H9 (cell line): ENCODE results near the gene DNAJC1. TPM values are rescaled to one million over a fixed set of nuclear protein-coding genes. Genes with fewer than 3 reads are reported as not detected.

ENCODE experiments used
- DNase-seq: peaks from one replicate; pipeline ENCODE4 v3.0.0-alpha.2; 2017
- H2AFZ ChIP-seq: one replicate; pipeline ENCODE4 v1.6.1; 2013; ENCODE audit warnings: mild to moderate bottlenecking, low read length, control low read depth, moderate library complexity
- H2AK5ac ChIP-seq: 2 replicates; pipeline ENCODE4 v1.6.1; 2013; ENCODE audit warnings: low read length, control low read depth, mixed read lengths; ENCODE audit not compliant: insufficient read length
- H2BK120ac ChIP-seq: one replicate; pipeline ENCODE4 v1.6.1; 2013; ENCODE audit warnings: low read depth, mild to moderate bottlenecking, low read length, control low read depth, inconsistent platforms; ENCODE audit not compliant: poor library complexity, severe bottlenecking
- H2BK12ac ChIP-seq: 2 replicates; pipeline ENCODE4 v1.6.1; 2013; ENCODE audit warnings: low read length, control low read depth, mixed read lengths, low read depth; ENCODE audit not compliant: insufficient read length
- H2BK15ac ChIP-seq: 2 replicates; pipeline ENCODE4 v1.6.1; 2013; ENCODE audit warnings: low read depth, low read length, control low read depth
- H2BK20ac ChIP-seq: one replicate; pipeline ENCODE4 v1.6.1; 2013; ENCODE audit warnings: low read depth, mild to moderate bottlenecking, low read length, control low read depth, inconsistent platforms; ENCODE audit not compliant: poor library complexity, severe bottlenecking
- H2BK5ac ChIP-seq: 2 replicates; pipeline ENCODE4 v1.6.1; 2013; ENCODE audit warnings: low read length, control low read depth, mixed read lengths; ENCODE audit not compliant: insufficient read length
- H3K14ac ChIP-seq: 2 replicates; pipeline ENCODE4 v1.6.1; 2013; ENCODE audit warnings: low read length, control low read depth; ENCODE audit not compliant: insufficient read depth
- H3K18ac ChIP-seq: 2 replicates; pipeline ENCODE4 v1.6.1; 2013; ENCODE audit warnings: low read depth, mild to moderate bottlenecking, mixed read lengths, low read length, control low read depth; ENCODE audit not compliant: insufficient read length
- H3K23ac ChIP-seq: 2 replicates; pipeline ENCODE4 v1.6.1; 2013; ENCODE audit warnings: low read length, control low read depth, mixed read lengths, low read depth; ENCODE audit not compliant: insufficient read length
- H3K23me2 ChIP-seq: 2 replicates; pipeline ENCODE4 v1.6.1; 2013; ENCODE audit warnings: low read depth, mild to moderate bottlenecking, mixed read lengths, low read length, control low read depth; ENCODE audit not compliant: insufficient read length, poor library complexity, severe bottlenecking
- H3K27ac ChIP-seq: 2 replicates; pipeline ENCODE4 v1.5.1; 2013; ENCODE audit warnings: low read length, control low read depth, mixed read lengths, low read depth; ENCODE audit not compliant: insufficient read length
- H3K27me3 ChIP-seq: 2 replicates; pipeline ENCODE4 v1.6.1; 2013; ENCODE audit warnings: low read length, control low read depth, inconsistent platforms; ENCODE audit not compliant: insufficient read depth
- H3K4ac ChIP-seq: 2 replicates; pipeline ENCODE4 v1.6.1; 2013; ENCODE audit warnings: low read depth, mild to moderate bottlenecking, control low read depth, inconsistent platforms, low read length, moderate library complexity
- H3K4me1 ChIP-seq: 2 replicates; pipeline ENCODE4 v1.6.1; 2013; ENCODE audit warnings: low read length, control low read depth, inconsistent platforms; ENCODE audit not compliant: insufficient read depth
- H3K4me2 ChIP-seq: 2 replicates; pipeline ENCODE4 v1.6.1; 2013; ENCODE audit warnings: low read length, control low read depth, mixed read lengths; ENCODE audit not compliant: insufficient read length, insufficient read depth
- H3K56ac ChIP-seq: 2 replicates; pipeline ENCODE4 v1.6.1; 2013; ENCODE audit warnings: low read depth, mild to moderate bottlenecking, mixed read lengths, low read length, control low read depth; ENCODE audit not compliant: insufficient read length
- H3K79me1 ChIP-seq: 2 replicates; pipeline ENCODE4 v1.6.1; 2013; ENCODE audit warnings: low read depth, mild to moderate bottlenecking, moderate library complexity, low read length, control low read depth, inconsistent platforms; ENCODE audit not compliant: insufficient read depth, poor library complexity, severe bottlenecking
- H3K79me2 ChIP-seq: 2 replicates; pipeline ENCODE4 v1.6.1; 2013; ENCODE audit warnings: low read length, control low read depth, inconsistent platforms; ENCODE audit not compliant: insufficient read depth
- H3K9ac ChIP-seq: 2 replicates; pipeline ENCODE4 v1.6.1; 2013; ENCODE audit warnings: low read length, control low read depth, mixed read lengths; ENCODE audit not compliant: insufficient read length; ENCODE audit errors: extremely low read depth
- H3K9me3 ChIP-seq: one replicate; pipeline ENCODE4 v1.6.1; 2013; ENCODE audit warnings: low read depth, low read length, inconsistent platforms; ENCODE audit not compliant: control insufficient read depth
- H3T11ph ChIP-seq: one replicate; pipeline ENCODE4 v1.6.1; 2013; ENCODE audit warnings: mild to moderate bottlenecking, low read length, control low read depth, inconsistent platforms
- H4K20me1 ChIP-seq: one replicate; pipeline ENCODE4 v1.6.1; 2013; ENCODE audit not compliant: control insufficient read depth, insufficient read length, insufficient read depth
- H4K5ac ChIP-seq: 2 replicates; pipeline ENCODE4 v1.6.1; 2013; ENCODE audit warnings: low read depth, mild to moderate bottlenecking, mixed read lengths, low read length, control low read depth; ENCODE audit not compliant: insufficient read length
- H4K8ac ChIP-seq: replicated peaks from 2 replicates; pipeline ENCODE4 v1.6.1; 2013; ENCODE audit warnings: low read length, control low read depth, mixed read lengths, low read depth; ENCODE audit not compliant: insufficient read length
- H4K91ac ChIP-seq: 2 replicates; pipeline ENCODE4 v1.6.1; 2013; ENCODE audit warnings: low read depth, mild to moderate bottlenecking, moderate library complexity, mixed read lengths, low read length, control low read depth; ENCODE audit not compliant: insufficient read length
- H3K27ac Mint-ChIP-seq, 3 experiments: 2 replicates in 2 of 3; 3 replicates in 1 of 3; pipeline ENCODE4 v1.8.0; 2020 to 2021; ENCODE audit warnings: mixed read lengths in 3 of 3, mild to moderate bottlenecking in 1 of 3, moderate library complexity in 1 of 3
- H3K27me3 Mint-ChIP-seq: 2 replicates; pipeline ENCODE4 v1.8.0; 2021; ENCODE audit warnings: low read depth, mild to moderate bottlenecking, moderate library complexity, mixed read lengths
- H3K36me3 Mint-ChIP-seq, 3 experiments: 2 replicates in 2 of 3; 3 replicates in 1 of 3; pipeline ENCODE4 v1.8.0; 2020 to 2021; ENCODE audit warnings: low read depth in 3 of 3, mixed read lengths in 3 of 3; ENCODE audit not compliant: insufficient read depth in 1 of 3
- H3K4me1 Mint-ChIP-seq, 2 experiments: 2 replicates each; pipeline ENCODE4 v1.8.0; 2020; ENCODE audit warnings: mixed read lengths in 2 of 2
- H3K4me3 Mint-ChIP-seq, 2 experiments: 2 replicates in 1 of 2; 3 replicates in 1 of 2; pipeline ENCODE4 v1.8.0; 2020 to 2021; ENCODE audit warnings: mild to moderate bottlenecking in 2 of 2, mixed read lengths in 2 of 2, moderate library complexity in 1 of 2
- H3K9me3 Mint-ChIP-seq, 2 experiments: 2 replicates in 1 of 2; 3 replicates in 1 of 2; pipeline ENCODE4 v1.8.0; 2020; ENCODE audit warnings: mild to moderate bottlenecking in 2 of 2, mixed read lengths in 2 of 2, moderate library complexity in 1 of 2
- CTCF ChIP-seq: fragments of 200-600 bp; sonication (generic); conservative IDR thresholded peaks from 3 replicates; pipeline ENCODE4 v1.8.0; 2021; ENCODE audit warnings: antibody characterized with exemption, mild to moderate bottlenecking
- WGBS: extraction: QIAGEN DNeasy Blood & Tissue Kit; methylation state at CpG from one replicate; pipeline ENCODE4 v1.1.7; 2013; ENCODE audit warnings: missing lambda C conversion rate, low lambda C conversion rate, mixed read lengths; ENCODE audit not compliant: insufficient read length; ENCODE audit errors: extremely low coverage; 5-methylcytosine and 5-hydroxymethylcytosine counted together
- total RNA-seq: library from RNA; stranded (reverse); gene quantifications from 2 replicates; pipeline ENCODE4 v1.2.1, GENCODE V29; 2021

The DNAJC1 gene
- total RNA-seq, 1 experiment from 2014 or later = 11.2 TPM

- no peaks in the 10 kb centered on the region for H3K23me2 ChIP-seq
- H3K23ac ChIP-seq = no peak overlapping the region
- H2BK12ac ChIP-seq = no peak overlapping the region
- no CpG with 5 or more reads among the region's 1 CpG for WGBS
- H3K14ac ChIP-seq = no peak overlapping the region
- no peak overlapping the region for H2BK20ac ChIP-seq
- no peak overlapping the region for H3T11ph ChIP-seq
- H3K4ac ChIP-seq = no peak overlapping the region
- Mint-ChIP-seq H3K27me3 (no peaks in the 10 kb centered on the region), H3K36me3 (peaks cover 14 to 24% (median 16%) of the 10 kb centered on the region in 3 experiments), H3K27ac (no peak overlapping the region), H3K4me1 (no peaks in the 10 kb centered on the region; a peak in 1 of 4 replicates), H3K4me3 (no peak overlapping the region), H3K9me3 (peaks cover 12 to 26% of the 10 kb centered on the region in 2 experiments)
- no peak overlapping the region for H2BK120ac ChIP-seq
- H3K27me3 ChIP-seq = no peaks in the 10 kb centered on the region
- H2AK5ac ChIP-seq = no peak overlapping the region
- no peaks in the 10 kb centered on the region for H3K4me1 ChIP-seq
- no peak overlapping the region for H2BK5ac ChIP-seq
- H3K9me3 ChIP-seq = no peaks in the 10 kb centered on the region
- H4K8ac ChIP-seq = no peak overlapping the region
- no peaks in the 10 kb centered on the region for H3K79me2 ChIP-seq
- H3K18ac ChIP-seq = no peak overlapping the region
- no peaks in the 10 kb centered on the region for H3K79me1 ChIP-seq
- H3K27ac ChIP-seq = no peak overlapping the region
- no peak overlapping the region for H4K5ac ChIP-seq
- H4K20me1 ChIP-seq = no peaks in the 10 kb centered on the region
- H3K4me2 ChIP-seq = no peak overlapping the region
- H3K9ac ChIP-seq = no peak overlapping the region
- H3K56ac ChIP-seq = no peak overlapping the region
- no peak overlapping the region for H4K91ac ChIP-seq
- TF ChIP-seq CTCF = no peak
- H2BK15ac ChIP-seq = no peak overlapping the region
- no peak for DNase-seq
- H2AFZ ChIP-seq = no peak overlapping the region
These were observed 153.9 kb downstream of the DNAJC1 start for GRCh38 chr10:21849607-21850006.
